GM12874 (cell line): ENCODE results near the gene DRAM1.

ENCODE experiments used
- CTCF ChIP-seq: IDR thresholded peaks from 2 replicates; pipeline ENCODE4 v1.5.1; 2011; ENCODE audit warnings: low read depth, mild to moderate bottlenecking, control low read depth, low read length, moderate library complexity; ENCODE audit not compliant: insufficient read depth

Gene DRAM1

DNA sequence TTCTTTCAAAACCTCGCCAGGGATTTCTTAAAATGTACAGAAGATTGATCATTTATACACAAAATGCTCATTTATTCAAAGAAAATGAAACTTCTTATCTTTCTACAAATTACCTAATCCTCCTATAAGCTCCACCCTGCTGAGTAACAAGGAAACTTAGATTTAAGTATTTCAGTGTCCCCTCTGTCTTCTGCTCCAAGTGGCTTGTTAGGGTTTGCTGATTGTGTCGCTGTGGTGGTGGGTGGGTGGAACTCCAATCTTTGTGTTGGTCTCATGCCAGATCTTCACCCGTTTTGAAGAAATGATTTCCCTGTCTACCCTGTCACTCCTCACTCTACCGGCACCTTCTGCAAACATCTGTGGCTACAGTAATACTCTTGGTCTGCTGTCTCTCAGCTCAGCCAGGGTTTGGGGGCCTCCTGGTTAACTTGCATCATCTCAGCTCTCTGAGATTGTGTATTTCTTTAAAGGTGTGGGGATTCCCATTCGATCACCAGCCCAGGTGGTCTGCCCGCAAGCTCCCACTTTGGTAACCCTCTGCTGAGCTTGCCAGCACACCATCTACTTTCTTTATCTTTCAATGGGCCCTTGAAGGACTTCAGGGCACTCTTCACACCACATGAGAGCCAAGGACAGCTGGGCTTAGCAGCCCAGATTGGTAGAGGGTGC lies 73.8 kb downstream of the DRAM1 start:
- no peak for TF ChIP-seq CTCF

DNA sequence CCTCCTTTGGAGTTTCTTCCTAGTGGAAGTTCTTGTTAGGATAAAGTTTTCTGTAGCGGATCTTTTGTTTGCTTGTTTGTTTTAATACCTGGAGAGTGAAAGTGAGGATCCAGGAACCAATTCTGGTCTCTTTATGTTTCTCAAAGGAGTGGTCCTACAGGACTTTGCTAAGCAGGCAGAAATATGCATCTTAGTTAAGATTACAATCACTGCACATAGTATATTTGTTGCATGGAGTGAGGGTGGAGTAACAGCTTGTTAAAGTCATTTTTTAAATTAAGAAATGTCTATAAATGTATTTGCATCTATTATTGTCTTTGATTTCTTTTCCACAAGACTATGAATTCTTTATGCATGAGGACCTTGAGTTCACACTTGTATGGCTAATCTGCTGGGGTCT lies 76.7 kb downstream of the DRAM1 start:
- no peak for TF ChIP-seq CTCF

GRCh38 chr12:101954676-101955075 lies 77.3 kb downstream of the DRAM1 start:
- no peak for TF ChIP-seq CTCF

- TF ChIP-seq CTCF: no peak
Observed at GRCh38 chr12:101957252-101957959, 80.0 kb downstream of the DRAM1 start.

GRCh38 chr12:101959607-101960006 lies 82.2 kb downstream of the DRAM1 start:
- no peak for TF ChIP-seq CTCF

DNA sequence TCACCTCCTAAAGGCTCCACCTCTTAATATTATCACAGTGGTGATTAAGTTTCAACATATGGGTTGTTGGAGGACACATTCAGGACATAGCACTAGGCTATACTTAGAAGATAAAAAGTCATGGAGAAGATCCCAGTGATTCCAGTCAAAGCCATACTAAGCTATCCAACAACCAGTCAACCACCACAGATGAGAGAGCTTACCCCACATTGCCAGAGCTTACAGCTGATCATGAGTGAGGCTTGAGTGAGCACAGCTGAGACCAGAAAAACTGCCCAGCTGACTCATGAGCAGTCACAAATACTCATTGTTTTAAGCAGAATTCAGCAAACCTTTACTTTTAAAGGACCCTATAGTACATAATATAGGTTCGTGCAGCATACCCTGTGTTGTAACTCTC lies 85.1 kb downstream of the DRAM1 start:
- no peak for TF ChIP-seq CTCF

DNA sequence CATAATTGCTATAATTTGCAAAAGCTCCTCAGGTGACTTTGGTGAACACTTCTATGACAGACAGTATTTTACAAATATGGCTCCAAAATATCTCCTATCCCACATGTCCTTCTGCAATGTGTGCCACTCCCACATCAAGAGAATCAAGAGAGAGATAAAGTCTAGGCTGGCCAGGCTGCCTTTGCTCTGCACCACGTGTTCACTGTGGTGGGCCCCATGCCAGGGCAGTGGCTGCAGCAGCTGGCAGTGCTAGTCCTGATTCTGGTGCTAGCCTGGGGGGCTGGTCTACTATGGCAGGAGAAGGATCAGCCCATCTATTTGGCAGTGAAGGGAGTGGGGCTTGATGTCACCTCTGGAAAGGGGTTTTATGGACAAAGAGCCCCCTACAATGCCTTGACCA lies 86.3 kb downstream of the DRAM1 start:
- TF ChIP-seq CTCF: no peak
